GM10248 (cell line): ENCODE results near the gene SH3RF3.

Experiments
- CTCF ChIA-PET: fragments of 300-600 bp; sonication (Branson Sonifier 250); formaldehyde crosslinking; extraction: SDS; loops from one replicate; lab custom pipeline; 2021; ENCODE audit warnings: antibody characterized with exemption; lab: Yijun Ruan, JAX
- POLR2A ChIA-PET: fragments of 350-650 bp; sonication (Branson Sonifier 250); formaldehyde crosslinking; extraction: SDS; loops from one replicate; lab custom pipeline; 2020; ENCODE audit warnings: antibody characterized with exemption; lab: Yijun Ruan, JAX
- DNase-seq: peaks from one replicate; pipeline ENCODE4 v3.0.0; 2012; ENCODE audit errors: extremely low spot score
- CTCF ChIP-seq: IDR thresholded peaks from 2 replicates; pipeline ENCODE4 v1.5.1; 2012; ENCODE audit warnings: mild to moderate bottlenecking, low read depth; ENCODE audit errors: extremely low read depth, missing control alignments, control extremely low read depth

Gene SH3RF3

DNA sequence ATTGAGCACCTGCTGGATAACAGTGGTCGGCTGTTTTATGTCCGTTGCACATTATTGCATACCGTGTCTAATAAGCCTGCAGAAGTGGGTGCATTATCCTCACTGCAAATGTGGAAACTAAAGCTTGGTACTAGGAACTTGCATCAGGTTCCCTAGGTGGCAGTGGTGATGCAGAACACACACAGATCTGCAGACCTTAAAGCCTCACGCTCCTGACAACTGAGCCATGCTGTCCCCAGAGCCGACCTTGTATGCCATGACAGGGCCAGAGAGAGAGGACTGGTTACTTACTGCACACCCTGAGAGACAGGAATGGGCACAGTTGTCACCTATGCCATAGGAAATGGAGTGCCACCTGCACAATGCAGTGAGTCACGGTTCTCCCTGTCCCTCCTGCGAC, 151.8 kb downstream of the SH3RF3 start:
- no peak for TF ChIP-seq CTCF
- POLR2A ChIA-PET = no interaction called here
- no peak for DNase-seq
- CTCF ChIA-PET = no interaction called here

GRCh38 chr2:109282360-109282759, 153.4 kb downstream of the SH3RF3 start:
- ChIA-PET CTCF (no interaction called here), POLR2A (no interaction called here)
- TF ChIP-seq CTCF = no peak
- no peak for DNase-seq

DNA sequence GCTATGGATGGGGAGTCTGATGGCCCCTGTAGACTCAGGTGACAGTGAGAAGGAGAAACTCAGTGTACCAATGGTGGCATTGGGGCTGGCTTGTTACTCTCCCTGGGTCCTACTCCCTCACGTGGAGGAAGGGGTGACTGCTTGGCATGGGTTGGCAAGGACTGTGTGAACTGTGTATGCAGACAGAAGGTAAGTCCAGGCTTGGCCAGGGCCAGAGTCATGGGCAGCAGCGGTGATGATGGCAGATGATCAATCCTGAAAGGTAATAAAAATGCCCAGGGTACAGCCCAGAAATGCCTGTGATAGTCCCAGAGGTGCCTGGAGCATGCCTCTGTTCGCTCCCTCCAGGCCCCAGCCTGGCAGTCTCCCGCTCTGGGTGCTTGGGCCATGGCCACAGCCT, 153.9 kb downstream of the SH3RF3 start:
- ChIA-PET CTCF (no interaction called here), POLR2A (no interaction called here)
- TF ChIP-seq CTCF = no peak
- no peak for DNase-seq

- no peak for TF ChIP-seq CTCF
- DNase-seq = no peak
- ChIA-PET CTCF (no interaction called here), POLR2A (no interaction called here)
Observed at GRCh38 chr2:109284826-109285225, 155.8 kb downstream of the SH3RF3 start.

GRCh38 chr2:109285244-109285651, 156.2 kb downstream of the SH3RF3 start:
- DNase-seq = no peak
- ChIA-PET POLR2A (no interaction called here), CTCF (no interaction called here)
- TF ChIP-seq CTCF = no peak

- TF ChIP-seq CTCF = no peak
- ChIA-PET POLR2A (no interaction called here), CTCF (no interaction called here)
- no peak for DNase-seq
Observed at GRCh38 chr2:109287413-109287812, 158.4 kb downstream of the SH3RF3 start.

DNA sequence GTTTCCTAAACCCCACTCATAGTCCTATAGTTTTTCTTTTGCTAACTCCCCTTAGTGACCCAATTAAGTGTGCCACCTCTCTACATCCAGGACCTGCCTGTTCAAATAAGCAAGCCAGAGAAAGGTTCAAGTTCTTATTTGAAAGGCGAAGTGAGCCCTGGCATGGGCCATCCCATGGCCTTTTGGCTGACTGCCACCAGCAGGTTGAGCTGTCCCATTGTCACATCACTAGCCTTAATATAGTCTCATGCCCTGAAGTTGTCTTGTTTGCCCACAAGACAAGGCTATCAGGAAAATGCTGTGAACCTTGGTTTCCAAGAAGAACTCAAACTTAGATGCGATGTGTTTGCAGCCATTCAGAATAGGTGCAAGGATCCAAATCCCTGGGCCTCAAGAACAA, 158.8 kb downstream of the SH3RF3 start:
- CTCF ChIA-PET = no interaction called here
- POLR2A ChIA-PET = no interaction called here
- TF ChIP-seq CTCF = no peak
- DNase-seq = no peak
